ENCODE data around the gene ATP1A2.

Gene ATP1A2

GRCh38 chr1:160130486-160130885 is 14.9 kb downstream of the ATP1A2 start:
- Histone ChIP-seq H3K4me3 (ENCODE audit: low read length in 2 of 2) (no peak overlapping the region), H3K36me3 (ENCODE audit: control insufficient read depth in 2 of 2, insufficient read depth in 2 of 2, low read length in 2 of 2) (no peaks in the 10 kb centered on the region), H3K4me1 (ENCODE audit: control insufficient read depth in 2 of 2, insufficient read depth in 2 of 2, low read length in 2 of 2) (no peaks in the 10 kb centered on the region), H3K9ac (ENCODE audit: low read depth in 1 of 2, low read length in 2 of 2) (no peak overlapping the region), H3K27me3 (ENCODE audit: control insufficient read depth in 2 of 2, insufficient read depth in 2 of 2, low read length in 2 of 2) (peaks cover 0 to 3% of the 10 kb centered on the region in 2 donors), H3K27ac (ENCODE audit: low read depth in 2 of 2, low read length in 2 of 2) (no peak overlapping the region), H3K9me3 (ENCODE audit: control insufficient read depth in 2 of 2, low read length in 2 of 2) (no peaks in the 10 kb centered on the region)

- Histone ChIP-seq H3K4me1 (ENCODE audit: control insufficient read depth in 2 of 2, insufficient read depth in 2 of 2, low read length in 2 of 2) (no peaks in the 10 kb centered on the region), H3K36me3 (ENCODE audit: control insufficient read depth in 2 of 2, insufficient read depth in 2 of 2, low read length in 2 of 2) (no peaks in the 10 kb centered on the region), H3K27me3 (ENCODE audit: control insufficient read depth in 2 of 2, insufficient read depth in 2 of 2, low read length in 2 of 2) (peaks cover 0 to 3% of the 10 kb centered on the region in 2 donors), H3K27ac (ENCODE audit: low read depth in 2 of 2, low read length in 2 of 2) (no peak overlapping the region), H3K9me3 (ENCODE audit: control insufficient read depth in 2 of 2, low read length in 2 of 2) (no peaks in the 10 kb centered on the region), H3K4me3 (ENCODE audit: low read length in 2 of 2) (no peak overlapping the region), H3K9ac (ENCODE audit: low read depth in 1 of 2, low read length in 2 of 2) (no peak overlapping the region)
Observed at GRCh38 chr1:160130939-160131338, 15.4 kb downstream of the ATP1A2 start.

GRCh38 chr1:160131803-160132565 is 16.4 kb downstream of the ATP1A2 start:
- Histone ChIP-seq H3K27ac (ENCODE audit: low read depth in 2 of 2, low read length in 2 of 2) (no peak overlapping the region), H3K27me3 (ENCODE audit: control insufficient read depth in 2 of 2, insufficient read depth in 2 of 2, low read length in 2 of 2) (peaks cover 0 to 3% of the 10 kb centered on the region in 2 donors), H3K36me3 (ENCODE audit: control insufficient read depth in 2 of 2, insufficient read depth in 2 of 2, low read length in 2 of 2) (no peaks in the 10 kb centered on the region), H3K4me3 (ENCODE audit: low read length in 2 of 2) (no peak overlapping the region), H3K9ac (ENCODE audit: low read depth in 1 of 2, low read length in 2 of 2) (no peak overlapping the region), H3K9me3 (ENCODE audit: control insufficient read depth in 2 of 2, low read length in 2 of 2) (no peaks in the 10 kb centered on the region), H3K4me1 (ENCODE audit: control insufficient read depth in 2 of 2, insufficient read depth in 2 of 2, low read length in 2 of 2) (no peaks in the 10 kb centered on the region)

- Histone ChIP-seq H3K4me1 (ENCODE audit: control insufficient read depth in 2 of 2, insufficient read depth in 2 of 2, low read length in 2 of 2) (no peaks in the 10 kb centered on the region), H3K4me3 (ENCODE audit: low read length in 2 of 2) (no peak overlapping the region)
Observed at GRCh38 chr1:160133990-160134770, 18.6 kb downstream of the ATP1A2 start.

GRCh38 chr1:160134791-160135572 is 19.4 kb downstream of the ATP1A2 start:
- no peak overlapping the region for H3K9ac ChIP-seq (ENCODE audit: low read depth in 1 of 2, low read length in 2 of 2)
- no peaks in the 10 kb centered on the region for H3K4me1 ChIP-seq (ENCODE audit: control insufficient read depth in 2 of 2, insufficient read depth in 2 of 2, low read length in 2 of 2)
- H3K36me3 ChIP-seq (ENCODE audit: control insufficient read depth in 2 of 2, insufficient read depth in 2 of 2, low read length in 2 of 2) = no peaks in the 10 kb centered on the region
- H3K27ac ChIP-seq (ENCODE audit: low read depth in 2 of 2, low read length in 2 of 2) = no peak overlapping the region
- no peaks in the 10 kb centered on the region for H3K9me3 ChIP-seq (ENCODE audit: control insufficient read depth in 2 of 2, low read length in 2 of 2)
- H3K27me3 ChIP-seq (ENCODE audit: control insufficient read depth in 2 of 2, insufficient read depth in 2 of 2, low read length in 2 of 2) = peaks cover 0 to 3% of the 10 kb centered on the region in 2 donors
- H3K4me3 ChIP-seq (ENCODE audit: low read length in 2 of 2) = no peak overlapping the region

More at GRCh38 chr1:160133990-160134770, 18.6 kb downstream of the ATP1A2 start:
- H3K36me3 ChIP-seq (ENCODE audit: control insufficient read depth in 2 of 2, insufficient read depth in 2 of 2, low read length in 2 of 2) = no peaks in the 10 kb centered on the region
- no peaks in the 10 kb centered on the region for H3K9me3 ChIP-seq (ENCODE audit: control insufficient read depth in 2 of 2, low read length in 2 of 2)
- no peak overlapping the region for H3K9ac ChIP-seq (ENCODE audit: low read depth in 1 of 2, low read length in 2 of 2)
- H3K27me3 ChIP-seq (ENCODE audit: control insufficient read depth in 2 of 2, insufficient read depth in 2 of 2, low read length in 2 of 2) = peaks cover 0 to 3% of the 10 kb centered on the region in 2 donors
- no peak overlapping the region for H3K27ac ChIP-seq (ENCODE audit: low read depth in 2 of 2, low read length in 2 of 2)

- H3K9ac ChIP-seq (ENCODE audit: low read depth in 1 of 2, low read length in 2 of 2) = no peak overlapping the region
- no peaks in the 10 kb centered on the region for H3K36me3 ChIP-seq (ENCODE audit: control insufficient read depth in 2 of 2, insufficient read depth in 2 of 2, low read length in 2 of 2)
- no peak overlapping the region for H3K4me3 ChIP-seq (ENCODE audit: low read length in 2 of 2)
- peaks cover 0 to 3% of the 10 kb centered on the region in 2 donors for H3K27me3 ChIP-seq (ENCODE audit: control insufficient read depth in 2 of 2, insufficient read depth in 2 of 2, low read length in 2 of 2)
- H3K4me1 ChIP-seq (ENCODE audit: control insufficient read depth in 2 of 2, insufficient read depth in 2 of 2, low read length in 2 of 2) = no peaks in the 10 kb centered on the region
- H3K27ac ChIP-seq (ENCODE audit: low read depth in 2 of 2, low read length in 2 of 2) = no peak overlapping the region
- no peaks in the 10 kb centered on the region for H3K9me3 ChIP-seq (ENCODE audit: control insufficient read depth in 2 of 2, low read length in 2 of 2)
Observed at GRCh38 chr1:160136121-160136925, 20.8 kb downstream of the ATP1A2 start.

GRCh38 chr1:160136926-160137200 is 21.3 kb downstream of the ATP1A2 start:
- Histone ChIP-seq H3K9ac (ENCODE audit: low read depth in 1 of 2, low read length in 2 of 2) (no peak overlapping the region), H3K36me3 (ENCODE audit: control insufficient read depth in 2 of 2, insufficient read depth in 2 of 2, low read length in 2 of 2) (no peaks in the 10 kb centered on the region), H3K4me3 (ENCODE audit: low read length in 2 of 2) (no peak overlapping the region), H3K27me3 (ENCODE audit: control insufficient read depth in 2 of 2, insufficient read depth in 2 of 2, low read length in 2 of 2) (peaks cover 0 to 3% of the 10 kb centered on the region in 2 donors), H3K27ac (ENCODE audit: low read depth in 2 of 2, low read length in 2 of 2) (no peak overlapping the region), H3K9me3 (ENCODE audit: control insufficient read depth in 2 of 2, low read length in 2 of 2) (no peaks in the 10 kb centered on the region), H3K4me1 (ENCODE audit: control insufficient read depth in 2 of 2, insufficient read depth in 2 of 2, low read length in 2 of 2) (no peaks in the 10 kb centered on the region)

- Histone ChIP-seq H3K36me3 (ENCODE audit: control insufficient read depth in 2 of 2, insufficient read depth in 2 of 2, low read length in 2 of 2) (no peaks in the 10 kb centered on the region), H3K9me3 (ENCODE audit: control insufficient read depth in 2 of 2, low read length in 2 of 2) (no peaks in the 10 kb centered on the region), H3K4me3 (ENCODE audit: low read length in 2 of 2) (no peak overlapping the region), H3K27me3 (ENCODE audit: control insufficient read depth in 2 of 2, insufficient read depth in 2 of 2, low read length in 2 of 2) (peaks cover 0 to 3% of the 10 kb centered on the region in 2 donors), H3K4me1 (ENCODE audit: control insufficient read depth in 2 of 2, insufficient read depth in 2 of 2, low read length in 2 of 2) (no peaks in the 10 kb centered on the region), H3K27ac (ENCODE audit: low read depth in 2 of 2, low read length in 2 of 2) (no peak overlapping the region), H3K9ac (ENCODE audit: low read depth in 1 of 2, low read length in 2 of 2) (no peak overlapping the region)
Observed at GRCh38 chr1:160137216-160137862, 21.8 kb downstream of the ATP1A2 start.

- Histone ChIP-seq H3K9me3 (ENCODE audit: control insufficient read depth in 2 of 2, low read length in 2 of 2) (no peaks in the 10 kb centered on the region), H3K4me3 (ENCODE audit: low read length in 2 of 2) (no peak overlapping the region), H3K27me3 (ENCODE audit: control insufficient read depth in 2 of 2, insufficient read depth in 2 of 2, low read length in 2 of 2) (peaks cover 0 to 3% of the 10 kb centered on the region in 2 donors), H3K36me3 (ENCODE audit: control insufficient read depth in 2 of 2, insufficient read depth in 2 of 2, low read length in 2 of 2) (no peaks in the 10 kb centered on the region), H3K4me1 (ENCODE audit: control insufficient read depth in 2 of 2, insufficient read depth in 2 of 2, low read length in 2 of 2) (no peaks in the 10 kb centered on the region), H3K27ac (ENCODE audit: low read depth in 2 of 2, low read length in 2 of 2) (no peak overlapping the region), H3K9ac (ENCODE audit: low read depth in 1 of 2, low read length in 2 of 2) (no peak overlapping the region)
Observed at GRCh38 chr1:160139840-160140239, 24.3 kb downstream of the ATP1A2 start.
